GM12873 (cell line): ENCODE data around the gene PRUNE2.

Source experiments
- TF ChIP-seq, protein P1 (sequence below): IDR thresholded peaks from 2 replicates; pipeline ENCODE4 v1.5.1; 2012; ENCODE audit warnings: low read depth, mild to moderate bottlenecking, moderate library complexity, low read length, control low read depth; ENCODE audit not compliant: insufficient read depth; ENCODE audit errors: missing control alignments

Gene PRUNE2

DNA sequence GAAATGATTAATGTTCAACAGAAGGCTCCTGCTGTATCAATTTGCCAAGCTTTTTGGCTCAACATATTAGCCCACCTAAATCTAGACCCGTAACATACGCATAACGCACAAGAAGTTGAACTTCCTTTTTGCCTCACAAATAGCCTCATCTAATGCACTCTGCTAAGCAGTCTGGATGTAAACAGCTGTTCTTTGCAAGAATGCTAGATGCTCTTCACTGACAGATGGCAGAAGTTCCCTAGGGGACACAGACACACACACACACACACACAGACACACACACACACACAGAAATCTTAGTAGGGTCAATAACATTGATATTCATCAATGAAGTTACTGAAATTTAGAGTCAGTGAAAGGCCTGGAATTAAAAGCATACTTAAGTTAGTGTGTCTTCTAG is 154.9 kb downstream of the PRUNE2 start:
- TF ChIP-seq, protein P1, sequence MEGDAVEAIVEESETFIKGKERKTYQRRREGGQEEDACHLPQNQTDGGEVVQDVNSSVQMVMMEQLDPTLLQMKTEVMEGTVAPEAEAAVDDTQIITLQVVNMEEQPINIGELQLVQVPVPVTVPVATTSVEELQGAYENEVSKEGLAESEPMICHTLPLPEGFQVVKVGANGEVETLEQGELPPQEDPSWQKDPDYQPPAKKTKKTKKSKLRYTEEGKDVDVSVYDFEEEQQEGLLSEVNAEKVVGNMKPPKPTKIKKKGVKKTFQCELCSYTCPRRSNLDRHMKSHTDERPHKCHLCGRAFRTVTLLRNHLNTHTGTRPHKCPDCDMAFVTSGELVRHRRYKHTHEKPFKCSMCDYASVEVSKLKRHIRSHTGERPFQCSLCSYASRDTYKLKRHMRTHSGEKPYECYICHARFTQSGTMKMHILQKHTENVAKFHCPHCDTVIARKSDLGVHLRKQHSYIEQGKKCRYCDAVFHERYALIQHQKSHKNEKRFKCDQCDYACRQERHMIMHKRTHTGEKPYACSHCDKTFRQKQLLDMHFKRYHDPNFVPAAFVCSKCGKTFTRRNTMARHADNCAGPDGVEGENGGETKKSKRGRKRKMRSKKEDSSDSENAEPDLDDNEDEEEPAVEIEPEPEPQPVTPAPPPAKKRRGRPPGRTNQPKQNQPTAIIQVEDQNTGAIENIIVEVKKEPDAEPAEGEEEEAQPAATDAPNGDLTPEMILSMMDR: no peak

DNA sequence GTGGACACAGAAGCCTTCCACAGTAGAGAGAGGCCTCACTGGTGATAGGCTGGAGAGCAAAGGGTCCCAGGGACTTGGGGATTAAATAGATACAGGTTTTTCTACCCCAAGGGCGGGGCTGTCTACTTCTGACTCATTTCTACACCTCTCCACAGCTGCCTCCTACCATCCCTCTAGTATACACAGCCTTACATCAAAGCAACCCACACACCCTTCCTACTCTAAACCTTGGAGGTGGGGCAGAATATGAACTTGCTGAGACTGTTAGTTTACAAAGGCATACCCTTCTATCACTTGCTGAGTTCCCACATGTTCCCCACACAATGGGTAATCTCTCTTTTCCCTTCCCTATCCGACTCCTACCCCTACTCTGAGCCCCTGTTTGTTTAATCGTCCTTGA is 161.6 kb downstream of the PRUNE2 start:
- TF ChIP-seq, protein P1: no peak

DNA sequence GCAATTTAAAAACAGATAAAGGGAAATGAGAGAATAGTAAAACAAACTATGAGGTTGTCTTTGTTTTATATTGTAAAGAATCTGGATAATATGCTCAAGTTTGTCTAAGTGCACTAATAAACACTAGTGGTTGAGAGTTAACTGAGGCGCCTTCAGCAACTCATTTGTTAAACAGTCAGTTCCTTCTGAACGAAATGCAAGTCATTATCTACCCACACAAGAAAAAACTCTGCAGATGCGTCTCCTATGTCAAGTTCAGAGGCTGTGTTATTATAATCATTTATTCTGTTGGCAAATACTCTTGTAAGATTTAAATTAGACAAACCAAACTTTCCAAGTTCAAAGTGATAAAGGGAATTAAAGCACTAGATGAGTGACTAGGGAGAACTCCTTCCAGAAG is 162.0 kb downstream of the PRUNE2 start:
- TF ChIP-seq, protein P1: no peak

- TF ChIP-seq, protein P1: no peak
These were observed 164.4 kb downstream of the PRUNE2 start for GRCh38 chr9:76741524-76741923.

- TF ChIP-seq, protein P1: no peak
These were observed 167.5 kb downstream of the PRUNE2 start for GRCh38 chr9:76738402-76738801.

DNA sequence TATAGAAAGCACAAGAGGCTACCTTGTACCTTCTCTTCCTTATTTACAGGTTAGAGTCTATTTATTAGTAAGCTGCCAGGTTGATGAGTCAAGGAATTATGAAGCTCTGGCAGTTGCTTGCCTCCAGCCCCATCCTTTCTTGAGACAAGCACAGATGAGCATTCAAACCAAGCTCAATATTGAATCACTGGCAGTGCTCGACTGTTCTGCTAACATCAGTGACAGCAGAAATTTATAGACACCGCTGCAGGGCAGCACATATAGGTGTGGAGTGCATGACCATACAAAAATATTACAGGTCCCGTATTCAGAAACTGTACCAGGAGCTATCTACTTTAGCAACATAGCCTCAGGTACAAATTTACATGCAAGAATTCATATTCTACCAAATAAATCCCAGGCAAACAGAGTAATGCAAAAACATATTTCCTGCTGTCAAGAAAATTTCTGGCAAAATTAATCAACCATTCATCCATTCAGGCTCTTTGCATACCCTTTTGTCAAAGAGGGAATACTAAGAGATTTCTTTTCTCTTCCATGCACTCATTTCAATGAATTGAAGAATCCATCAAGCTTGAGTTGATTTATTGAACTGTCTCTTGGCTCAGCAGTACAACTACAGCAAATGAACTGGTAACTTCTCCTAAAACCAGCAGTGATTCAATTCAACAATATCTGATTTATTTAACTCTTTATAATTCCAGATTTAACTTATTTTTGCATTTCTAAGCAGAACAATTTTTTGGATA is 168.6 kb downstream of the PRUNE2 start:
- TF ChIP-seq, protein P1: no peak

DNA sequence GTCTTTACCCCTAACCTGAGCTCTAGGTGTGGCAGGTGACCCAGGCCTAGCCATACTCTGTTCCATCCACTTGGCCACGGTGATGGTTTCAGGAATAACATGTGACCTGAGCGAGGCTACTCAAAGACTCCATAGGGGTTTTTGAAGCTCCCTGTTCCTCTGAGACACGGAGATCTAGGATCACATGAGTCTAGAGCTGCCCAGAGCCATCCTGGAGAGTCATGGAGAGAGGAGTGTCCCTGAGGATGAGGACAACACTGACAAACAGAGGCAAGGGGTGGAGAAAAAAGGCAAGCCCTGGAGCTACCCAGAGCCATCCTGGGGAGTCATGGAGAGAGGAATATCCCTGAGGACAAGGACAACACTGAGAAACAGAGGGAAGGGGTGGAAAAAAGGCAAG is 171.2 kb downstream of the PRUNE2 start:
- TF ChIP-seq, protein P1: no peak
